ENCODE measurements around the gene PLD2. TPM values are rescaled to one million over a fixed set of nuclear protein-coding genes. Genes with fewer than 3 reads are reported as not detected.

The PLD2 gene
- total and polyA plus RNA-seq, 9 of the 15 experiments (the other 6 are each of a cell fraction or from before 2014, with no cell fraction given) = 0.20 to 7.5 (median 3.3) TPM

GRCh38 chr17:4838309-4838785 lies 31.4 kb downstream of the PLD2 start (continued):
- TF ChIP-seq DEAF1 (CRISPR knock-in tag; IDR thresholded peaks at IDR 0.05) (no peak), TSC22D4 (tag; IDR thresholded peaks at IDR 0.05) (no peak), SOX6 (IDR thresholded peaks at IDR 0.05) (no peak), ESRRA (IDR thresholded peaks at IDR 0.05; ENCODE audit: borderline replicate concordance, low read depth) (0 out of 2 replicates have a peak, but pooled peaks have one; percentile 20), MBD1 (CRISPR knock-in tag; IDR thresholded peaks at IDR 0.05) (no peak), TAL1 (IDR thresholded peaks at IDR 0.05) (peak; percentile 73; the same call in 1 of the 2 replicates), ARID1B (IDR thresholded peaks at IDR 0.05) (peak; percentile 85), NR4A1 (CRISPR knock-in tag; IDR thresholded peaks at IDR 0.05) (no peak), NR4A1 (tag; IDR thresholded peaks at IDR 0.05) (0 out of 2 replicates have a peak, but pooled peaks have one; percentile 16), ZNF165 (CRISPR knock-in tag; IDR thresholded peaks at IDR 0.05; ENCODE audit: borderline replicate concordance) (no peak), ZNF274 (IDR thresholded peaks at IDR 0.05; ENCODE audit: borderline replicate concordance, low read depth, low read length) (no peak), ZNF24 (IDR thresholded peaks at IDR 0.05) (no peak), CBFA2T3 (IDR thresholded peaks at IDR 0.05) (peak; percentile 86), SIN3A (IDR thresholded peaks at IDR 0.05; ENCODE audit: borderline replicate concordance in 2 of 2, control insufficient read depth in 1 of 2, low read depth in 2 of 2, low read length in 2 of 2) (0 out of 4 replicates have a peak, but pooled peaks of 1 of the 2 experiments have one; percentile 41), SMAD3 (CRISPR knock-in tag; conservative IDR thresholded peaks at IDR 0.05) (no peak)
